ENCODE results near the gene APEX2.
"Not testable (repeated sequence)": the region's sequence is repeated elsewhere in the genome, so short reads cannot be mapped to it uniquely, and the experiment has no call there.

Gene APEX2

DNA sequence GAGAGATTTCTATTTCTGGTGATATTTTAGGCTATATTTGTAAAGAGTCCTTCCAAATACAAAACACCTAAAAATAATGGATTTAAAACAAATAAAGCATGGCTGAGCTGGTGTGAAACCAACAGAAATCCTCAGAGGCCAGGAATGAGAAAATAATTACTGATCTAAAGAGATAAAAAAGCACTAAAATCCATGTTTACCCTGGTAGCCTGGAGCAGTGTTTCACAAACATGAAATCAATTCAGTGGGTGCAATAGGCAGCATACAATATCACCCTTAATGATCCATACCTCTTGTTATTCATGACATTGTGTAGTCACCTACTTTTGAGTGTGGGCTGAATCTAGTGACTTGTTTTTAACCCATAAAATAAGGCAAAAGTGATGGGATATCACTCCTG is 20.7 kb upstream of the APEX2 start:
- H3K4me3 ChIP-seq (ENCODE audit: low read depth, low read length), result no peak overlapping the region
- TF ChIP-seq, protein P1, sequence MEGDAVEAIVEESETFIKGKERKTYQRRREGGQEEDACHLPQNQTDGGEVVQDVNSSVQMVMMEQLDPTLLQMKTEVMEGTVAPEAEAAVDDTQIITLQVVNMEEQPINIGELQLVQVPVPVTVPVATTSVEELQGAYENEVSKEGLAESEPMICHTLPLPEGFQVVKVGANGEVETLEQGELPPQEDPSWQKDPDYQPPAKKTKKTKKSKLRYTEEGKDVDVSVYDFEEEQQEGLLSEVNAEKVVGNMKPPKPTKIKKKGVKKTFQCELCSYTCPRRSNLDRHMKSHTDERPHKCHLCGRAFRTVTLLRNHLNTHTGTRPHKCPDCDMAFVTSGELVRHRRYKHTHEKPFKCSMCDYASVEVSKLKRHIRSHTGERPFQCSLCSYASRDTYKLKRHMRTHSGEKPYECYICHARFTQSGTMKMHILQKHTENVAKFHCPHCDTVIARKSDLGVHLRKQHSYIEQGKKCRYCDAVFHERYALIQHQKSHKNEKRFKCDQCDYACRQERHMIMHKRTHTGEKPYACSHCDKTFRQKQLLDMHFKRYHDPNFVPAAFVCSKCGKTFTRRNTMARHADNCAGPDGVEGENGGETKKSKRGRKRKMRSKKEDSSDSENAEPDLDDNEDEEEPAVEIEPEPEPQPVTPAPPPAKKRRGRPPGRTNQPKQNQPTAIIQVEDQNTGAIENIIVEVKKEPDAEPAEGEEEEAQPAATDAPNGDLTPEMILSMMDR (IDR thresholded peaks at IDR 0.05; ENCODE audit: low read depth, low read length), result no peak
- no peak for DNase-seq (ENCODE audit: low read depth, low spot score)
- in situ Hi-C loops (cut with HindIII; ENCODE audit: low sequenced_read_pairs), result no loop called here

DNA sequence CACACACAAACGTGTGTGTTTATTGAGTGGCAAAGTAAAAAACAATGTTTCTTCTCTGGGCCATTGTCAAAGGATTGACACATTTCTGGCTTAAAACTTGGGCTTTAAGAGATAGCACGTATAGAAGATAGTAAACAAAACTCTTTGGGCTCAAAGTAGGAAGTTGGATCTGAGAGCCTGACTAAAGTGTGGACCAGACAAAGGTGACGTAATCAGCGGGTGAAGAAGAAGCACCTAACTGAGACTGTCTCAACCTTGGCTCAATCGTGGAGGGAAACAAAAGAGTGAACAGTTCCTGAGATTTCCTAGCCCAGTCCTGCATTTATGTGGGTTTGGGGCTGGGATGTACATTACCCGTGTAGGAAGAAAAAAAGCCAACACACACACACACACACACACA is 19.8 kb upstream of the APEX2 start:
- TF ChIP-seq, protein P1 (IDR thresholded peaks at IDR 0.05; ENCODE audit: low read depth, low read length), result no peak
- DNase-seq (ENCODE audit: low read depth, low spot score), result no peak
- H3K4me3 ChIP-seq (ENCODE audit: low read depth, low read length), result no peak overlapping the region
- in situ Hi-C loops (cut with HindIII; ENCODE audit: low sequenced_read_pairs), result no loop called here

DNA sequence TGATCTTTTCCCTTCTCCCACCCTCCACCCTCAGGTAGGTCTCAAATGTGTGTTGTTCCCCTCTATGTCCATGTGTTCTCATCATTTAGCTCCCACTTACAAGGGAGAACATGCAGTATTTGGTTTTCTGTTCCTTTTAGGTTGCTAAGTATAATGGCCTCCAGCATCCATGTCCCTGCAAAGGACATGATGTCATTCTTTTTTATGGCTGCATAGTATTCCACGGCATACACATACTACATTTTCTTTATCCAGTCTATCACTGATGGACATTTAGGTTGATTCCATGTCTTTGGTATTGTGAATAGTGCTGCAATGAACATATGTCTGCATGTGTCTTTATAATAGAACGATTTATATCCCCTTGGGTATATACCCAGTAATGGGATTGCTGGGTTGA is 16.9 kb upstream of the APEX2 start:
- H3K4me3 ChIP-seq (ENCODE audit: low read depth, low read length); DNase-seq (ENCODE audit: low read depth, low spot score); in situ Hi-C loops (cut with HindIII; ENCODE audit: low sequenced_read_pairs): not testable (repeated sequence)

DNA sequence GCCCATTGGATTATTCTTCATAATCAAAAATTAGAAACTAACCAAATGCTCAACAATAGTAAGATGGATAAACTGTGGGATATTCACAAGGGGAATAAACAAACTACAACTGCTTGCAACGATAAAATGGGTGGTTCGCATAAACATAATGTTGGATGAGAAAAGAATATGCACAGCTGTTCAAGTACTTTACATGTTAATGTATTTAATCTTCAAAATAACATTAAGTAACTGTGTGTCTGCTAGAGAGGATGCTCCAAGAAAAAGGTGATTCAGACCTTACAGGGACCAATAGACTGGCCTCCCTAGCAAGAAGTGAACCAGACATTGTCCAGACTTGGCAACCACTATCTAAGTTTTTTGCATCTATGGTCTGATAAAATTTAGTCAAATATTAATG is 8.5 kb upstream of the APEX2 start:
- TF ChIP-seq, protein P1 (IDR thresholded peaks at IDR 0.05; ENCODE audit: low read depth, low read length), result no peak
- DNase-seq (ENCODE audit: low read depth, low spot score), result no peak
- in situ Hi-C loops (cut with HindIII; ENCODE audit: low sequenced_read_pairs), result no loop called here
- no peak overlapping the region for H3K4me3 ChIP-seq (ENCODE audit: low read depth, low read length)

DNA sequence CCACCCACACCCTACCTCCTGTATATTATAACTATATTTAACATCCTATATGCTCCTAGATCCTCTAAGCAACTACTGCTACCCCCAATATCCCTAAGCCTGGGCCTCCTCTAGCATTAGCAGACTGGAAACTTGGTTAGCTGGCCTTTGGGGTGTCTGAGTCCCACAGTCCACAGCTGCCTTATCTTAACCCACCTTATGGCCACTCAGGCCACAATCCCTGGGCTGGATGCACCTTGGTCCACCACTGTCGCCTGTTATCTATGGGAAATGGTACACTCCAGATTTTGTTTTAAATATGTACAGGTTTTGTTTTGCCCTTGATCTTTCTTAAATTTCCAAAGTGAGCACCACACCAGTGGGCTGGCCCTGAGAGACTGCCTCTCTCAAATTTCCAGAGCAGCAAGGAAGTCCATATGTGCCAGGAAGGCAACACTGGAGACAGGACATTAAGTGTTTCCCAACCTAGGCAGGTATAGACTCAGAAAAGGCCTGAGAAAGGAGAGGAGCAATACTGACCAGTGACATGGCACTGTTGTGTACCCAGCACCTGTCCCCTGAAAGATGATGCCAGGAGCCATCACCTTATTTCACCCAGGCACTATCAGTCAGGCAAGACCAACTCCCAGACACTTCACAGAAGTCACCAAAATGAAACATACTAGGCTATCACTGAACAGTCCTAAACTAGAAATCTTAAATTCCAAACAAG is 7.1 kb upstream of the APEX2 start:
- TF ChIP-seq, protein P1 (IDR thresholded peaks at IDR 0.05; ENCODE audit: low read depth, low read length), result no peak

DNA sequence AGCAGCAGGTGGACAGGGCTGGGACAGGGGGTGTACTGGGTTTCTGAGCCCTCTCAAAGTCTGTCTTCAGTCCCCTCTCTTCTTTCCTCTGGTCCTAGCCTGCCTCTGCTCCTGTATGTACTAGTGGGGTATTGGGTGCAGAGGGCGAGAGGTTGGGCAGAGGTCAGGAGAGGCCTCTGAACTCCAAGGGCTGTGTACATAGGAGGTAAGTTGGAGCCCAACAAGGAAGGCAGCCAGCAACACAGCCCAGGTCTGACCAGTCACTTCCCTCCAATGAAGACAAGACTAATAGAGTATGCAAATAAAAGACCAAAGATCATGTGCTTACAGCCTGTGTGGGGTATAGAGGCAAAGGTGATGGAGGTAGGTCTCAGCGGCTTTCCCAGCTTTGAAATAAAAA is 6.1 kb upstream of the APEX2 start, which contains the start of gene PFKFB1:
PFKFB1 (minus strand) TSS at position 90 of the 400 bp plus-strand sequence. CDS start 181 bp downstream, outside the sequence.
- no peak for DNase-seq (ENCODE audit: low read depth, low spot score)
- TF ChIP-seq, protein P1 (IDR thresholded peaks at IDR 0.05; ENCODE audit: low read depth, low read length), result no peak
- in situ Hi-C loops (cut with HindIII; ENCODE audit: low sequenced_read_pairs), result no loop called here
- H3K4me3 ChIP-seq (ENCODE audit: low read depth, low read length), result no peak within 1 kb of the TSS

More for the DNA sequence above, 7.1 kb upstream of the APEX2 start:
- in situ Hi-C loops (cut with HindIII; ENCODE audit: low sequenced_read_pairs), result no loop called here
- no peak overlapping the region for H3K4me3 ChIP-seq (ENCODE audit: low read depth, low read length)
- no peak for DNase-seq (ENCODE audit: low read depth, low spot score)

DNA sequence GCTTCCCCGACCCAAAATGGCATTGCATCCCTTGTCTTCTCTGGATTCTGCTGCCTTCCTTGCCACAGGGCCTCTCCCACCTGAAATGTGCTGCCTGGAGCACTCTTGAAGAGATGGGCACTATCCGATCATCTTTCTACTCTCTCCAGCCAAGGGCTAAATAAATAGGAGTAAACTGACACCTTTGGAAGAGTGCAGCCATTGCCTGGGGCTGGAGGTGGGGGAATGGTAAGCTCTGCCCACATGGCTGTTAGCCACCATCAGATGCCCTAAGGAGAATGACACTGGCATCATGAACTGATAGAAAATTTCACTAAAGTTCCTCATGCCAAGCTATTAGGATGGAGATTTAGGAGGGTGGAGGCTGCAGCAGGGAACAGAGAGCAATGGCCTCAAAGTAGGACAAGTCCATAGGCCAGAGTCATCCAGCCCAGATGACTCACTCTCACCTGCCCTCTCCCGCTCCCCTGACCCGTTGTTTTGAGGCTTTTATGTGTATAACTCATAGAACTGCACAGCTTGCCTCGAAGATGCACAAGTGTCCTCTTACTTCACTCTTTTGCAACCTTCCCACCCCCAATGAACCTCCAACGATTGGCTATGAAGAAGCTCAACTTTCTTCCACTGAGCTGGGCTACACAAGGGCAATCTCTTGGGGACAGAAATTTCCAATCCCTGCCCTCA is 5.4 kb upstream of the APEX2 start:
- no peak overlapping the region for H3K4me3 ChIP-seq (ENCODE audit: low read depth, low read length)
- TF ChIP-seq, protein P1 (IDR thresholded peaks at IDR 0.05; ENCODE audit: low read depth, low read length), result no peak
- no peak for DNase-seq (ENCODE audit: low read depth, low spot score)
- in situ Hi-C loops (cut with HindIII; ENCODE audit: low sequenced_read_pairs), result no loop called here

Data from astrocyte of the spinal cord (primary cell).